Inflammatory macrophage treated with lipopolysaccharide for 4 hours (primary cell): ENCODE measurements around the gene FEN1.

Source experiments
- DNase-seq: peaks from one replicate; pipeline ENCODE4 v3.0.0-alpha.2; 2020

The FEN1 gene

GRCh38 chr11:61846362-61847020 lies 53.8 kb downstream of the FEN1 start:
- no peak for DNase-seq
